GM23248 (cell line): ENCODE measurements around the gene SDF2L1. TPM values are rescaled to one million over a fixed set of nuclear protein-coding genes. Genes with fewer than 3 reads are reported as not detected.
"Not testable (repeated sequence)": the region's sequence is repeated elsewhere in the genome, so short reads cannot be mapped to it uniquely, and the experiment has no call there.

Experiments
- DNase-seq: peaks from one replicate; pipeline ENCODE4 v3.0.0-alpha.2; 2015
- H2AFZ ChIP-seq: fragments of 200-600 bp; sonication (generic); 2 replicates; pipeline ENCODE4 v1.6.1; 2016; ENCODE audit warnings: antibody characterized with exemption
- H3F3A ChIP-seq: fragments of 200-600 bp; sonication (generic); 2 replicates; pipeline ENCODE4 v1.6.1; 2016; ENCODE audit warnings: mild to moderate bottlenecking, antibody characterized with exemption, mixed run types; ENCODE audit not compliant: insufficient read depth
- H3K27ac ChIP-seq: fragments of 200-600 bp; sonication (generic); 2 replicates; pipeline ENCODE4 v1.5.1; 2016; ENCODE audit warnings: mild to moderate bottlenecking
- H3K27me3 ChIP-seq: fragments of 200-600 bp; sonication (generic); replicated peaks from 2 replicates; pipeline ENCODE4 v1.6.1; 2016; ENCODE audit warnings: mild to moderate bottlenecking; ENCODE audit not compliant: insufficient read depth
- H3K36me3 ChIP-seq: fragments of 200-600 bp; sonication (generic); 2 replicates; pipeline ENCODE4 v1.6.1; 2016; ENCODE audit warnings: low read depth, mild to moderate bottlenecking
- H3K4me1 ChIP-seq: fragments of 200-600 bp; sonication (generic); 2 replicates; pipeline ENCODE4 v1.6.1; 2016; ENCODE audit warnings: mild to moderate bottlenecking; ENCODE audit not compliant: insufficient read depth
- H3K4me2 ChIP-seq: fragments of 200-600 bp; sonication (generic); one replicate; pipeline ENCODE4 v1.6.1; 2016; ENCODE audit warnings: mild to moderate bottlenecking; ENCODE audit not compliant: unreplicated experiment
- H3K4me3 ChIP-seq: fragments of 200-600 bp; sonication (generic); 2 replicates; pipeline ENCODE4 v1.5.1; 2016; ENCODE audit warnings: mild to moderate bottlenecking
- H3K79me2 ChIP-seq: fragments of 200-600 bp; sonication (generic); 2 replicates; pipeline ENCODE4 v1.6.1; 2016; ENCODE audit warnings: mild to moderate bottlenecking; ENCODE audit not compliant: insufficient read depth
- H3K9ac ChIP-seq: fragments of 200-600 bp; sonication (generic); 2 replicates; pipeline ENCODE4 v1.6.1; 2016; ENCODE audit warnings: mild to moderate bottlenecking
- H3K9me2 ChIP-seq: fragments of 200-600 bp; sonication (generic); 2 replicates; pipeline ENCODE4 v1.6.1; 2016; ENCODE audit warnings: mixed run types, mild to moderate bottlenecking, moderate library complexity; ENCODE audit not compliant: insufficient read depth
- H3K9me3 ChIP-seq: fragments of 200-600 bp; sonication (generic); one replicate; pipeline ENCODE4 v1.6.1; 2017; ENCODE audit warnings: low read depth
- H4K20me1 ChIP-seq: fragments of 200-600 bp; sonication (generic); 2 replicates; pipeline ENCODE4 v1.6.0; 2016; ENCODE audit not compliant: insufficient read depth
- EZH2 ChIP-seq: fragments of 200-600 bp; sonication (generic); IDR thresholded peaks from 2 replicates; pipeline ENCODE4 v1.6.1; 2018; ENCODE audit warnings: antibody characterized with exemption, mild to moderate bottlenecking; ENCODE audit not compliant: insufficient read depth, poor library complexity, severe bottlenecking
- EZH2phosphoT487 ChIP-seq: fragments of 200-600 bp; sonication (generic); IDR thresholded peaks from 2 replicates; pipeline ENCODE4 v1.6.1; 2018; ENCODE audit warnings: antibody characterized with exemption, moderate library complexity, mild to moderate bottlenecking, low read depth; ENCODE audit not compliant: insufficient read depth
- WGBS, 2 experiments: methylation state at CpG; one replicate each; pipeline ENCODE4 v1.1.6; 2015 to 2017; ENCODE audit warnings: low lambda C conversion rate in 2 of 2, low coverage in 1 of 2; ENCODE audit errors: missing lambda C conversion rate in 2 of 2; 5-methylcytosine and 5-hydroxymethylcytosine counted together
- in situ Hi-C: fragments of 300-500 bp; cut with MboI; formaldehyde crosslinking; loops from 2 replicates; pipeline ENCODE4 v1.15.0; 2020
- polyA plus RNA-seq: library from polyadenylated mRNA; unstranded; fragments of >200 nt; fragmentation: Nextera tagmentation; extraction: Ambion mirVana; gene quantifications from 2 replicates; pipeline ENCODE4 v1.2.1, GENCODE V29; 2016
- total RNA-seq: library from RNA; depleted of rRNA; stranded (reverse); fragments of >200 nt; shearing (Covaris generic); gene quantifications from 2 replicates; pipeline ENCODE4 v1.2.3, GENCODE V29; 2014

The SDF2L1 gene
- total and polyA plus RNA-seq, 2 experiments from 2014 or later = 33.9 to 37.2 TPM

DNA sequence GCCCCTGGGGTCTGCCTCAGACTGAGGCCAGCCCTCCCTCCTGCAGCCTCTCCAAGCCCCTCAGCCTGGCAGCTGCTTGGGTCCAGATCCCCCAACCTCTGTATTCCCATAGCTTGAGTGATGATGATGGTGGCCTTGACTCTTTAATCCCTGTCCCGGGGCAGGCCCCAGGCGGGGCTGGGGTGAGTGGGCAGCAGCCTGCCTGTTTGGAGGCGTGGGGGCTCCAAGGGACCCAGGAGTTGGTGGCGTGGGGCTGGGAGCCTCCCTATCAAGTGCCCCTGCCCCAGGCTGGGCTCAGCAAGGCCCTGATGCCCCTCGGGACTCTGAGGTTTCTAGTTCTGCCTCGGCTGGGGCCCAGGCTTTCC lies 46.2 kb downstream of the SDF2L1 start:
- TF ChIP-seq EZH2phosphoT487 (no peak), EZH2 (no peak)
- no peaks in the 10 kb centered on the region for H3K4me1 ChIP-seq
- H3K4me3 ChIP-seq = no peak overlapping the region
- no peak overlapping the region for H3K9ac ChIP-seq
- DNase-seq = no peak
- no peaks in the 10 kb centered on the region for H3K27me3 ChIP-seq
- H3K79me2 ChIP-seq = no peaks in the 10 kb centered on the region
- H2AFZ ChIP-seq = no peak overlapping the region
- H3K9me3 ChIP-seq = no peaks in the 10 kb centered on the region
- H3K27ac ChIP-seq = no peak overlapping the region
- 90 to 98% methylated on average over 3 to 6 of the region's 6 CpGs for WGBS, 2 experiments
- no peak overlapping the region for H3K4me2 ChIP-seq
- in situ Hi-C loops = no loop called here
- no peaks in the 10 kb centered on the region for H3K9me2 ChIP-seq
- no peaks in the 10 kb centered on the region for H3F3A ChIP-seq
- no peaks in the 10 kb centered on the region for H4K20me1 ChIP-seq
- H3K36me3 ChIP-seq = peaks cover 7% of the 10 kb centered on the region; the same call in 1 of the 2 replicates

DNA sequence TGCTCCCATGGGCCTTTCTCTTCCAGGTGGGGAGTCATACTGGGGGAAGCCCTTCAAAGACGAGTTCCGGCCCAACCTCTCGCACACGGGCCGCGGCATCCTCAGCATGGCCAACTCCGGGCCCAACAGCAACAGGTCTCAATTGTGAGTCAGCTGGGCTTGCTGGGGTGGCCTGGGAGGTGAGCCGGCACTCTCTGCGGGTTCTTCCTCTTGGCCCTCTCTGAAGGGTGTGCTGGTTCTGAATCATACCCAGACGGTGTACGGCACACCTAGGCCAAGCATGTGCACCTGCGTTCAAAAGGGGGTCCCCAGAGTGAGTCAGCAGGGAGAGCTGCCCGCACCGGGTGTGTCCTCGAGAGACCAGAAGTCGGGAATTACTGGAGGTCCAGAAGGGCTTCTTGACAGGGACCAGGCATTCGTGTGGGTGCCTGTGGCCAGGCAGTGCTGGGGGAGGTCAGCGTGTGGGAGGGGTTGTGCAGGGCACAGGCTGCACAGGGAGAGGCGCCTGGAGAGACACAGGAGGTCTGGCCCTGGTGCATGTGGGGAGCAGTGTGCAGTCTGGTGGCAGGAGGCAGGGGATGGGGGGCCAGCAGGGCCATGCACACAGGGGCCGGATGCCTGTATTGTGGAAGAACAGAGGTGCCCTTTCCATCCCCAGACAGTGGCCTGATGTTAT lies 46.7 kb downstream of the SDF2L1 start:
- in situ Hi-C loops = no loop called here
- no peaks in the 10 kb centered on the region for H3K9me2 ChIP-seq
- DNase-seq = no peak
- H3K4me1 ChIP-seq = no peaks in the 10 kb centered on the region
- 92 to 93% methylated on average over 20 of the region's 20 CpGs for WGBS, 2 experiments
- H3F3A ChIP-seq = no peaks in the 10 kb centered on the region
- no peaks in the 10 kb centered on the region for H3K9me3 ChIP-seq
- no peak overlapping the region for H3K9ac ChIP-seq
- no peaks in the 10 kb centered on the region for H3K79me2 ChIP-seq
- no peaks in the 10 kb centered on the region for H4K20me1 ChIP-seq
- H3K4me2 ChIP-seq = no peak overlapping the region
- no peak overlapping the region for H3K27ac ChIP-seq
- no peaks in the 10 kb centered on the region for H3K27me3 ChIP-seq
- no peak overlapping the region for H2AFZ ChIP-seq
- H3K36me3 ChIP-seq = peaks cover 7% of the 10 kb centered on the region; the same call in 1 of the 2 replicates
- TF ChIP-seq EZH2 (no peak), EZH2phosphoT487 (no peak)
- H3K4me3 ChIP-seq = no peak overlapping the region

DNA sequence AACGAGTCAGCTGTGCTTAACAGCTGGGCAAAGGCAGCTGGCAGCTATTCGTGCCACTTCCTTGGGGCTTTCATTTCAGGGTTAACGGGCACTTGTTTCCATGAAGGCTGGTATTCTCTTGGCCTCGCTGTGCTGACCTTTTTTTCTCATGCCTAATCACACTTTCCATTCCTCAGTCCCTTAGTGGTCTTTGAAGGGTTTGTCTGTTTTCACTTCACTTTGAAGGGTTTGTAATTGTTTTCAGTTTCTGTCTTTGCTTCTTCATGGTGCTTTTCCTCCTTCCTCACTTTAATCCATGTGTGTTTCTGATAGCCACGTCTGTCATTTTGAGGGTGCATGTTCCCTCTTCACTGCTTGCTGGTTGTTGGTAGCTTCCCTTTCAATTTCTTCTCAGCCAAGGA lies 48.3 kb downstream of the SDF2L1 start:
- Histone ChIP-seq H3K9me3 (no peaks in the 10 kb centered on the region), H3K79me2 (no peaks in the 10 kb centered on the region), H4K20me1 (no peaks in the 10 kb centered on the region), H3K9me2 (no peaks in the 10 kb centered on the region), H3F3A (no peaks in the 10 kb centered on the region), H3K27me3 (no peaks in the 10 kb centered on the region), H3K36me3 (peaks cover 7% of the 10 kb centered on the region; the same call in 1 of the 2 replicates), H3K9ac (no peak overlapping the region), H3K4me3 (no peak overlapping the region), H2AFZ (no peak overlapping the region), H3K27ac (no peak overlapping the region), H3K4me2 (no peak overlapping the region), H3K4me1 (no peaks in the 10 kb centered on the region)
- in situ Hi-C loops = no loop called here
- TF ChIP-seq EZH2 (no peak), EZH2phosphoT487 (no peak)
- 64% methylated on average over 5 of the region's 5 CpGs for WGBS, 2 experiments
- no peak for DNase-seq

DNA sequence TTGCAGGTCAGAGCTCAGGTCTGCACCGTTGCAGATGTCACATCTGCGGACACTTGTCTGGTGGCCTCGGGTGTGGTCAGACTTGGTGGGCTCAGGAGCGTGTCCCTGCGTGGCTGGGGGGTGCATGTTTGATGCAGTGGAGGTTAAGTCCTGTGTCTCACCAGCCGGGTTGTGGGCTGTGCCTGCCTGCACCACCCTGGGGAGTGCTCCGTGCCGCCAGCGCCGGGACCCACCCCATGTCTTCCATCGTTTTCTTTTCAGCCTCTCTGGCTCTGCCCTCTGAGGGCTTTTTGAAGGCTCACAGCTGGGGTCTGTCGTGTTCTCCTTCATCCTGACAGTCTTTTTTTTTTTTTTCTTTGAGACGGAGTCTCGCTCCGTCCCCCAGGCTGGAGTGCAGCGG lies 49.7 kb downstream of the SDF2L1 start:
- Histone ChIP-seq H3F3A (no peaks in the 10 kb centered on the region), H3K4me2 (no peak overlapping the region), H3K36me3 (peaks cover 7% of the 10 kb centered on the region; the same call in 1 of the 2 replicates), H3K27ac (no peak overlapping the region), H3K27me3 (no peaks in the 10 kb centered on the region), H3K4me1 (no peaks in the 10 kb centered on the region), H3K4me3 (no peak overlapping the region), H3K9me3 (no peaks in the 10 kb centered on the region), H2AFZ (no peak overlapping the region), H3K9me2 (no peaks in the 10 kb centered on the region), H3K79me2 (no peaks in the 10 kb centered on the region), H3K9ac (no peak overlapping the region), H4K20me1 (no peaks in the 10 kb centered on the region)
- WGBS, 2 experiments = 85 to 87% methylated on average over 12 to 16 of the region's 16 CpGs
- no peak for DNase-seq
- TF ChIP-seq EZH2phosphoT487 (no peak), EZH2 (no peak)
- in situ Hi-C loops = no loop called here

DNA sequence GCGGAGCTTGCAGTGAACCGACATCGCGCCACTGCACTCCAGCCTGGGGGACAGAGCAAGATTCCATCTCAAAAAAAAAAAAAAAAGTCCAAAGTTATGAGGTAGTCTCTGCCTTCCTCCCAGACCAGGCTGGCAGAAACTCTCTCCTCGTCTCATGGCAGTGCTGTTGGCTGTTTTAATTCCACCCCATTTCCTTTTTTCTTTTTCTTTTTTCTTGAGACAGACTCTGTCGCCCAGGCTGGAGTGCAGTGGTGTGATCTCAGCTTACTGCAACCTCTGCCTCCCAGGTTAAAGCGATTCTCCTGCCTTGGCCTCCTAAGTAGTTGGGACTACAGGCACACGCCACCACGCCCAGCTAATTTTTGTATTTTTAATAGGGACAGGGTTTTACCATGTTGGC lies 50.8 kb downstream of the SDF2L1 start:
- H3K4me3 ChIP-seq, H4K20me1 ChIP-seq, H3K9me2 ChIP-seq, H3F3A ChIP-seq, DNase-seq, H2AFZ ChIP-seq, H3K4me2 ChIP-seq, H3K9me3 ChIP-seq, H3K27me3 ChIP-seq, H3K4me1 ChIP-seq, in situ Hi-C loops, H3K36me3 ChIP-seq, H3K79me2 ChIP-seq, H3K9ac ChIP-seq, H3K27ac ChIP-seq: not testable (repeated sequence)
- 96 to 98% methylated on average over 5 to 9 of the region's 9 CpGs for WGBS, 2 experiments
